Ascending aorta (tissue), 2 donors: ENCODE data around the gene C1orf159. TPM values are rescaled to one million over a fixed set of nuclear protein-coding genes. Genes with fewer than 3 reads are reported as not detected.

Source experiments
- DNase-seq, 2 donors: peaks; one replicate each; pipeline ENCODE4 v3.0.0-alpha.2; 2019; ENCODE audit warnings: low spot score in 2 of 2
- H3K27ac ChIP-seq, 2 donors: fragments of 200-600 bp; sonication (generic); one replicate each; pipeline ENCODE4 v1.5.1; 2016 to 2017; ENCODE audit warnings: mild to moderate bottlenecking in 1 of 2
- H3K27me3 ChIP-seq: fragments of 200-600 bp; sonication (generic); one replicate; pipeline ENCODE4 v1.5.1; 2017
- H3K36me3 ChIP-seq, 2 donors: fragments of 200-600 bp; sonication (generic); one replicate each; pipeline ENCODE4 v1.5.1; 2016
- H3K4me1 ChIP-seq, 2 donors: fragments of 200-600 bp; sonication (generic); one replicate each; pipeline ENCODE4 v1.5.1; 2016 to 2017; ENCODE audit warnings: mild to moderate bottlenecking in 1 of 2
- H3K4me3 ChIP-seq, 2 donors: fragments of 200-600 bp; sonication (generic); one replicate each; pipeline ENCODE4 v1.5.1; 2016 to 2017; ENCODE audit warnings: mild to moderate bottlenecking in 1 of 2
- H3K9me3 ChIP-seq, 2 donors: fragments of 200-600 bp; sonication (generic); one replicate each; pipeline ENCODE4 v1.5.1; 2016
- intact Hi-C: fragments of 100-400 bp; cut with DNase I; formaldehyde crosslinking; loops from one replicate; pipeline ENCODE4 v1.15.1; 2023
- total RNA-seq: library from RNA; depleted of rRNA; stranded (reverse); fragments of >200 nt; gene quantifications from one replicate; pipeline ENCODE4 v1.1.0, GENCODE V29; 2016
- TF ChIP-seq, protein P1 (sequence below), 3 experiments: fragments of 200-600 bp in 2 of 3; fragments of 450-650 bp in 1 of 3; sonication (generic) in 2 of 3; IDR thresholded peaks; one replicate each; pipeline ENCODE4 v1.5.1; 2016 to 2019; ENCODE audit warnings: antibody characterized with exemption in 3 of 3, mild to moderate bottlenecking in 1 of 3, moderate library complexity in 1 of 3

Gene C1orf159
- total RNA-seq, 1 donor from 2014 or later, result 23.7 TPM

GRCh38 chr1:1115136-1115785, 628 bp downstream of the C1orf159 start:
- H3K9me3 ChIP-seq, result no peaks in the 10 kb centered on the region
- H3K27me3 ChIP-seq, result no peaks in the 10 kb centered on the region
- H3K4me1 ChIP-seq, result peaks cover 4 to 7% of the 10 kb centered on the region in 2 donors
- DNase-seq, result no peak
- H3K27ac ChIP-seq, result peak overlapping the region; percentile 35 to 63
- intact Hi-C loops, result loop anchor here (5.0 to 10.0 kb wide), 4 partner anchors 113 to 397 kb away; partner anchors contain the start of genes ATAD3A, HES4 and MRPL20
- TF ChIP-seq, protein P1, sequence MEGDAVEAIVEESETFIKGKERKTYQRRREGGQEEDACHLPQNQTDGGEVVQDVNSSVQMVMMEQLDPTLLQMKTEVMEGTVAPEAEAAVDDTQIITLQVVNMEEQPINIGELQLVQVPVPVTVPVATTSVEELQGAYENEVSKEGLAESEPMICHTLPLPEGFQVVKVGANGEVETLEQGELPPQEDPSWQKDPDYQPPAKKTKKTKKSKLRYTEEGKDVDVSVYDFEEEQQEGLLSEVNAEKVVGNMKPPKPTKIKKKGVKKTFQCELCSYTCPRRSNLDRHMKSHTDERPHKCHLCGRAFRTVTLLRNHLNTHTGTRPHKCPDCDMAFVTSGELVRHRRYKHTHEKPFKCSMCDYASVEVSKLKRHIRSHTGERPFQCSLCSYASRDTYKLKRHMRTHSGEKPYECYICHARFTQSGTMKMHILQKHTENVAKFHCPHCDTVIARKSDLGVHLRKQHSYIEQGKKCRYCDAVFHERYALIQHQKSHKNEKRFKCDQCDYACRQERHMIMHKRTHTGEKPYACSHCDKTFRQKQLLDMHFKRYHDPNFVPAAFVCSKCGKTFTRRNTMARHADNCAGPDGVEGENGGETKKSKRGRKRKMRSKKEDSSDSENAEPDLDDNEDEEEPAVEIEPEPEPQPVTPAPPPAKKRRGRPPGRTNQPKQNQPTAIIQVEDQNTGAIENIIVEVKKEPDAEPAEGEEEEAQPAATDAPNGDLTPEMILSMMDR (IDR thresholded peaks at IDR 0.05), result no peak
- H3K4me3 ChIP-seq, result peak overlapping the region; percentile 65 to 100
- no peaks in the 10 kb centered on the region for H3K36me3 ChIP-seq

DNA sequence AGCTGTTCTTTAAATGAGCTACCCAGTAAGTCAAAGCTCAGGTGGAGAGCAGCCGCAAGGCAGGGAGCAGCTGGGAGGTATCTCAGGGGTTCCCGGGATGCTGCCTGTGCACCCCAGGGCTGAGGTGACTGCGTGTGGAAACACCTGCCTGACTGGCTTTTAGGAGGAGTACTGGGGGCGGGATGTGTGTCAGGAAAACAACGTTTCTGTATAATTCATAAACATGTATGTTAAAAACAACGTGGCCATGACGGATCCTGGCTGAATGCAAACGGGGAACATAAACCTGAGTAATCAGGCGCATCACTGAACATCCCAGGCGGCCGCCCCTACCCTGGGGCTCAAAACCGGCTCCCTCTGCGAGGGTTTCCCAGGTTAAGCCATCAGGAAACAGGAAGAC, 1.5 kb downstream of the C1orf159 start:
- peak overlapping the region in 1 of 2 donors; percentile 100 for H3K4me3 ChIP-seq
- H3K27ac ChIP-seq, result no peak overlapping the region
- intact Hi-C loops, result loop anchor here (10.0 kb wide), 1 partner anchor 290 kb away; the partner anchor contains the start of gene MRPL20
- peaks cover 4 to 7% of the 10 kb centered on the region in 2 donors for H3K4me1 ChIP-seq
- TF ChIP-seq, protein P1 (IDR thresholded peaks at IDR 0.05), result no peak
- no peaks in the 10 kb centered on the region for H3K9me3 ChIP-seq
- DNase-seq, result no peak
- H3K36me3 ChIP-seq, result no peaks in the 10 kb centered on the region
- H3K27me3 ChIP-seq, result no peaks in the 10 kb centered on the region

DNA sequence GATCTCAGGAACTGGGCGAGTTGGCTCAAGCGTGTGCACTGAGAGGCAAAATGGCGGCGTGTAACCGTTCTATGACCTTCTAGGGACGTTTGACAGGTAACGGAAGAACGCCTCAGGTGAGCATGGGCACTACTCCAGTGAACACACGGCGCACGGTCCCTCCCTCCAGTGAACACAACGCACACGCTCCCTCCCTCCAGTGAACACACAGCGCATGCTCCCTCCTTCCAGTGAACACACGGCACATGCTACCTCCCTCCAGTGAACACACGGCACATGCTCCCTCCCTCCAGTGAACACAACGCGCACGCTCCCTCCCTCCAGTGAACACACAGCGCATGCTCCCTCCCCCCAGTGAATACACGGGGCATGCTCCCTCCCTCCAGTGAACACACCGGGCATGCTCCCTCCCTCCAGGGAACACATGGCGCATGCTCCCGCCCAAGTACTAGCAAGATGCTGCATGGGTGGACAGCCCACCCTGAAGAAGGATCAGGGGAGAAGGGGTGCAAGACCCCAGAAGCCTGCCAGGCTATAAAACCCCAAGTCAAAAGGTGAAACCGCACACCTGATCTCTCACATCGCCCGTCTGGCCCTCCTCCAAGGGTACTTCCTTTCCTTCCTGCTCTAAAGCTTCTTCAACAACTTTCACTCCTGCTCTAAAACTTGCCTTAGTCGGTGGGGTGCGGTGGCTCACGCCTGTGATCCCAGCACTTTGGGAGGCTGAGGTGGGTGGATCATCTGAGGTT, 3.5 kb downstream of the C1orf159 start:
- no peak overlapping the region for H3K27ac ChIP-seq
- H3K4me3 ChIP-seq, result no peak overlapping the region
- TF ChIP-seq, protein P1 (IDR thresholded peaks at IDR 0.05), result no peak
- no peaks in the 10 kb centered on the region for H3K27me3 ChIP-seq
- no peak for DNase-seq
- no peaks in the 10 kb centered on the region for H3K9me3 ChIP-seq
- intact Hi-C loops, result loop anchor here (10.0 kb wide), 1 partner anchor 292 kb away; the partner anchor contains the start of gene MRPL20
- H3K36me3 ChIP-seq, result no peaks in the 10 kb centered on the region
- peaks cover 4 to 7% of the 10 kb centered on the region in 2 donors for H3K4me1 ChIP-seq

DNA sequence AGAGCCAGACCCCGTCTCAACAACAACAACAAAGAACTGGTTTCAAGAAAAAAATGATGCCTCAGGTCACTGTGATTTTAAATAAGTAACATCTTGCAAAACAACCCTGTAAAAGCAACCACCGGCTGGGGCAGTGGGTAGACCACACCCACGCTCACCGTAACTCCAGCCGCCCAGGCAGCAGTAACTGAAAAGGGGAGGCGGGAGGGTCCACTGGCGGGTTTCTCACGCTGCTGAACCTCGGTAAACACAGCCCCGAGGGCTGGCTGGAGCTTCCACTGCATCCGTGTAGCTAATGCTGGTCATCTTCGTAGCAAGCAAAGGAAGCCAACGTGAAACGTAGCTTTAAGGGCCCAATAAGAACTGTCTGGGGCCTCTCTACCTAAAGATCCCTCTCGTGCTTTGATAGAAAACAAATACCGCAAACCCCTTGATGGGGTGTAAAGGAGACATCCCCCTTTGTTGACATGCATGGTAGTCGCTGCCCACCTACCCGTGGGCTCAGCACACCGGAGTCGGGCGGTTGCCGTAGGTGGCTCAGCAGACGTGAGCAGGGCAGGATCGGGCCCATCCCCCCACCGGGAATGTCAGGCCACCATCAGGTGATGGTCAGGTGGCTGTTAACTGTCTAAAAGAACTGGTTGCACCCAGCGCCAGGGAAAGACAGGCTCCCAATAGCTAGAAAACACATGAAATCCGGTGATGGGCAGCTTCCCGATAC, 4.2 kb downstream of the C1orf159 start:
- TF ChIP-seq, protein P1 (IDR thresholded peaks at IDR 0.05), result no peak
- Histone ChIP-seq H3K27me3 (no peaks in the 10 kb centered on the region), H3K9me3 (no peaks in the 10 kb centered on the region), H3K36me3 (no peaks in the 10 kb centered on the region), H3K4me3 (no peak overlapping the region), H3K27ac (no peak overlapping the region), H3K4me1 (peaks cover 2 to 6% of the 10 kb centered on the region in 2 donors)
- intact Hi-C loops, result loop anchor here (10.0 kb wide), 1 partner anchor 293 kb away; the partner anchor contains the start of gene MRPL20
- DNase-seq, result no peak

GRCh38 chr1:1110561-1110971, 5.3 kb downstream of the C1orf159 start:
- no peaks in the 10 kb centered on the region for H3K9me3 ChIP-seq
- no peak overlapping the region for H3K4me3 ChIP-seq
- no peaks in the 10 kb centered on the region for H3K27me3 ChIP-seq
- no peak overlapping the region for H3K27ac ChIP-seq
- DNase-seq, result no peak
- H3K4me1 ChIP-seq, result peaks cover 0 to 3% of the 10 kb centered on the region in 2 donors
- TF ChIP-seq, protein P1 (IDR thresholded peaks at IDR 0.05), result no peak
- intact Hi-C loops, result loop anchor here (10.0 kb wide), 1 partner anchor 294 kb away; the partner anchor contains the start of gene MRPL20
- H3K36me3 ChIP-seq, result no peaks in the 10 kb centered on the region
